GM06990 (cell line): ENCODE data around the gene MET.

Source experiments
- DNase-seq: peaks from one replicate; pipeline ENCODE4 v3.0.0-alpha.2; 2011; ENCODE audit not compliant: insufficient read length; ENCODE audit errors: extremely low read depth
- H3K27me3 ChIP-seq: replicated peaks from 2 replicates; pipeline ENCODE4 v1.6.0; 2011; ENCODE audit warnings: low read length; ENCODE audit not compliant: control insufficient read depth, insufficient read depth
- H3K36me3 ChIP-seq: 2 replicates; pipeline ENCODE4 v1.5.1; 2011; ENCODE audit warnings: low read length; ENCODE audit not compliant: control insufficient read depth, insufficient read depth
- H3K4me3 ChIP-seq: replicated peaks from 2 replicates; pipeline ENCODE4 v1.5.1; 2011; ENCODE audit warnings: low read depth, mild to moderate bottlenecking, control low read depth, low read length
- CTCF ChIP-seq: IDR thresholded peaks from 2 replicates; pipeline ENCODE4 v1.5.1; 2011; ENCODE audit warnings: low read length, control low read depth, mild to moderate bottlenecking, inconsistent platforms; ENCODE audit not compliant: insufficient read depth, poor library complexity, severe bottlenecking

Gene MET

DNA sequence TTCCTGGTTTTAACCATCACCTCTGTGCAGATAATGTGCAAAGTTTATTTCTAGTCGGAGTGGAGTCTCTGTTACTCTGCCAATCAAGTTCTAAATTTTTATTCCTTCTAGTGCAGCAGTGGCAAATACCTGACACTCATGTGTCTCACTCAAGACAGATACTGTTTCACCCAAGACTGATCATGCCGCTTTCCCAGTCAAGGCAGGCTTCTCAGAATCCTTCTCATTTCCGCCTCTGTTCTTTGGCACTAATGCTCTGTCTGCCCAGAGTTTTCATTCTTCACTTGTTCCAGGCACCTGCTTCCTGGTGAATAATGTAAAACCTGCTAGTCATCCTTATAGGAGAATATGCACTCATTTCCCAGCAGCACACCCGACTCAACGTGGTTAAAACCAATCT is 24.7 kb downstream of the MET start:
- DNase-seq: no peak
- no peak overlapping the region for H3K4me3 ChIP-seq
- no peaks in the 10 kb centered on the region for H3K36me3 ChIP-seq
- TF ChIP-seq CTCF: no peak
- H3K27me3 ChIP-seq: no peaks in the 10 kb centered on the region; the same call in 1 of the 2 replicates

DNA sequence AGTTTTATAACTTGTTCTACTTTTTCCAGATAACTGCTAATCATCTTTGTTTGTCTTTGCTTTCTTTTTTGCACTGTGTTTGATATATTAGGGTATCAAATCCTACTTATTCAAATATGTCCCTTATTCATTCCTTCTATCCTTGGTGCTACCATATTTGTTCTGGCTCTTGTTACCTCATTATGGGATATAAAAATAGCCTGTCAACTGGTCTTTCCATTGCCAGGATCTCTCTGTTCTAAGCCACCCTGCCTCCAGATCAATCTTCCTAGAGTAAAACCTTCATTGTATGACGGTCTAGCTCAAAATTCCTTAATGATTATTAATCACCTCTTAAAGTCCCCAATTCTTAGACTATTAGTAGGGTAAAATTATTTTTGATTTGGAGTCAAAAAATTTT is 25.2 kb downstream of the MET start:
- DNase-seq: no peak
- H3K27me3 ChIP-seq: no peaks in the 10 kb centered on the region; the same call in 1 of the 2 replicates
- H3K4me3 ChIP-seq: no peak overlapping the region
- no peaks in the 10 kb centered on the region for H3K36me3 ChIP-seq
- no peak for TF ChIP-seq CTCF

DNA sequence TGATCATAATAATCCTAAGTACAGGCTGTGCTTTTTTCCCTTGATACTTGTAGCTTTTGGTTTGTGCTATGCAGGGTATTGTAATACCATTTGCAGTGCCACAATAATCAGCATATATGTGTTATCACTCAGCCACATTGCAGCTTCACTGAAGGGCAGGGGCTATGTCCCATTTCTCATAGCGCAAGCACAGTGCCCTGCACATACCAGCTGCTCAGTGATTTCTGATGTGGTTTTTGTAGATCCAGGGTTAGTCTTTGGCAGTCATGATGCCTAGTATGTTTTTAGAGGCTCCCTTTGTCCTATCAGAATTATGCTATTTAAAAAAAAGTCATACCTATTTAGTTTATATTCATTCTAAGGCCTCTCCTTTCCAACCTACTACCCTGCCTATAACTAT is 25.8 kb downstream of the MET start:
- DNase-seq: no peak
- no peak for TF ChIP-seq CTCF
- no peaks in the 10 kb centered on the region for H3K36me3 ChIP-seq
- no peak overlapping the region for H3K4me3 ChIP-seq
- no peaks in the 10 kb centered on the region; the same call in 1 of the 2 replicates for H3K27me3 ChIP-seq

GRCh38 chr7:116698396-116698795 is 26.4 kb downstream of the MET start:
- Histone ChIP-seq H3K27me3 (no peaks in the 10 kb centered on the region; the same call in 1 of the 2 replicates), H3K4me3 (no peak overlapping the region), H3K36me3 (no peaks in the 10 kb centered on the region)
- DNase-seq: no peak
- TF ChIP-seq CTCF: no peak

- H3K27me3 ChIP-seq: no peaks in the 10 kb centered on the region; the same call in 1 of the 2 replicates
- no peak for DNase-seq
- H3K36me3 ChIP-seq: no peaks in the 10 kb centered on the region
- TF ChIP-seq CTCF: no peak
- H3K4me3 ChIP-seq: no peak overlapping the region
Observed at GRCh38 chr7:116698930-116699721, 27.1 kb downstream of the MET start.
